Measurements from ENCODE around the gene B4GALT6. TPM values are rescaled to one million over a fixed set of nuclear protein-coding genes. Genes with fewer than 3 reads are reported as not detected.

Gene B4GALT6
- total and polyA plus RNA-seq, 2 donors (not counting 1 experiment from before 2014, with no cell fraction given) = 1.7 TPM; not detected in 1

GRCh38 chr18:31672628-31673135, 11.7 kb downstream of the B4GALT6 start:
- Mint-ChIP-seq H3K27me3 (no peaks in the 10 kb centered on the region), H3K9me3 (ENCODE audit: insufficient read depth) (no peaks in the 10 kb centered on the region), H3K27ac (no peak overlapping the region), H3K4me3 (no peak overlapping the region), H3K4me1 (no peaks in the 10 kb centered on the region)
- Histone ChIP-seq H4K20me1 (ENCODE audit: control insufficient read depth, insufficient read depth, low read length, poor library complexity, severe bottlenecking) (no peaks in the 10 kb centered on the region), H3K9ac (ENCODE audit: low read length) (no peak overlapping the region), H3K4me3 (ENCODE audit: control extremely low read depth in 1 of 5, extremely low read depth in 1 of 5, insufficient read depth in 1 of 5, low read depth in 2 of 5, low read length in 4 of 5) (no peak overlapping the region), H3K79me2 (ENCODE audit: control insufficient read depth, insufficient read depth, low read length) (no peaks in the 10 kb centered on the region), H3K27ac (ENCODE audit: low read length in 2 of 2) (no peak overlapping the region), H3K27me3 (replicated peaks in 1 of 4; ENCODE audit: control extremely low read depth in 1 of 4, control insufficient read depth in 3 of 4, insufficient read depth in 4 of 4, low read length in 3 of 4) (no peaks in the 10 kb centered on the region), H2AFZ (ENCODE audit: insufficient read depth, low read depth, low read length, poor library complexity, severe bottlenecking) (no peak overlapping the region), H3K4me2 (replicated peaks; ENCODE audit: low read depth, low read length, poor library complexity, severe bottlenecking) (no peak overlapping the region), H3K36me3 (replicated peaks in 1 of 2; ENCODE audit: control extremely low read depth in 1 of 2, control insufficient read depth in 1 of 2, extremely low read depth in 1 of 2, insufficient read depth in 2 of 2, low read length in 1 of 2) (no peaks in the 10 kb centered on the region), H3K9me3 (ENCODE audit: control extremely low read depth in 1 of 3, control insufficient read depth in 2 of 3, insufficient read depth in 1 of 3, low read length in 2 of 3) (no peaks in the 10 kb centered on the region), H3K4me1 (ENCODE audit: control insufficient read depth in 2 of 2, insufficient read depth in 2 of 2, low read length in 2 of 2) (no peaks in the 10 kb centered on the region)
- CTCF ChIA-PET = interaction anchor here (0.8 kb wide), 1 partner anchor 11 kb away, joined by 3 read pairs; no protein-coding TSS in a partner anchor
- DNase-seq (no peak), ATAC-seq (ENCODE audit: low read depth) (no peak)
- TF ChIP-seq CTCF (IDR thresholded peaks at IDR 0.05) (no peak), EZH2 (IDR thresholded peaks at IDR 0.05; ENCODE audit: borderline replicate concordance, insufficient read depth, low read depth, low read length, poor library complexity, severe bottlenecking) (no peak)
- intact Hi-C loops (cut with micrococcal nuclease) = no loop called here
- POLR2A ChIA-PET = no interaction called here

GRCh38 chr18:31671951-31672350, 12.4 kb downstream of the B4GALT6 start:
- 90% methylated on average over 1 of the region's 1 CpG for WGBS (ENCODE audit: insufficient coverage)

More at GRCh38 chr18:31671951-31672350, 12.4 kb downstream of the B4GALT6 start:
- H3K9ac ChIP-seq (ENCODE audit: low read length) = no peak overlapping the region
- H3K27me3 ChIP-seq (replicated peaks in 1 of 4; ENCODE audit: control extremely low read depth in 1 of 4, control insufficient read depth in 3 of 4, insufficient read depth in 4 of 4, low read length in 3 of 4) = no peaks in the 10 kb centered on the region
- H2AFZ ChIP-seq (ENCODE audit: insufficient read depth, low read depth, low read length, poor library complexity, severe bottlenecking) = no peak overlapping the region
- no peaks in the 10 kb centered on the region for H3K4me1 Mint-ChIP-seq
- H4K20me1 ChIP-seq (ENCODE audit: control insufficient read depth, insufficient read depth, low read length, poor library complexity, severe bottlenecking) = no peaks in the 10 kb centered on the region
- no peak overlapping the region for H3K4me2 ChIP-seq (replicated peaks; ENCODE audit: low read depth, low read length, poor library complexity, severe bottlenecking)
- DNase-seq = no peak
- no peaks in the 10 kb centered on the region for H3K36me3 ChIP-seq (replicated peaks in 1 of 2; ENCODE audit: control extremely low read depth in 1 of 2, control insufficient read depth in 1 of 2, extremely low read depth in 1 of 2, insufficient read depth in 2 of 2, low read length in 1 of 2)
- no peak overlapping the region for H3K4me3 Mint-ChIP-seq
- H3K27ac ChIP-seq (ENCODE audit: low read length in 2 of 2) = no peak overlapping the region
- POLR2A ChIA-PET = no interaction called here
- no peaks in the 10 kb centered on the region for H3K79me2 ChIP-seq (ENCODE audit: control insufficient read depth, insufficient read depth, low read length)
- H3K9me3 Mint-ChIP-seq (ENCODE audit: insufficient read depth) = no peaks in the 10 kb centered on the region
- no peak overlapping the region for H3K27ac Mint-ChIP-seq
- no peaks in the 10 kb centered on the region for H3K27me3 Mint-ChIP-seq
- no peaks in the 10 kb centered on the region for H3K4me1 ChIP-seq (ENCODE audit: control insufficient read depth in 2 of 2, insufficient read depth in 2 of 2, low read length in 2 of 2)
- TF ChIP-seq CTCF (IDR thresholded peaks at IDR 0.05) (no peak), EZH2 (IDR thresholded peaks at IDR 0.05; ENCODE audit: borderline replicate concordance, insufficient read depth, low read depth, low read length, poor library complexity, severe bottlenecking) (no peak)
- CTCF ChIA-PET = interaction anchor here (0.8 kb wide), 1 partner anchor 10 kb away, joined by 3 read pairs; no protein-coding TSS in a partner anchor
- ATAC-seq (ENCODE audit: low read depth) = no peak
- no peaks in the 10 kb centered on the region for H3K9me3 ChIP-seq (ENCODE audit: control extremely low read depth in 1 of 3, control insufficient read depth in 2 of 3, insufficient read depth in 1 of 3, low read length in 2 of 3)
- H3K4me3 ChIP-seq (ENCODE audit: control extremely low read depth in 1 of 5, extremely low read depth in 1 of 5, insufficient read depth in 1 of 5, low read depth in 2 of 5, low read length in 4 of 5) = no peak overlapping the region
- intact Hi-C loops (cut with micrococcal nuclease) = no loop called here
